NCI-H345 treated with DMSO at 0.1 percent for 48 hours (cell line): Measurements from ENCODE around the gene RNPS1.

Experiments used
- DNase-seq: peaks from one replicate; lab custom pipeline; 2025; ENCODE audit not compliant: unreplicated experiment; lab: John Stamatoyannopoulos, UW

RNPS1 gene

GRCh38 chr16:2236337-2237101 lies 31.4 kb downstream of the RNPS1 start, which contains the start of gene DNASE1L2:
DNASE1L2 (plus strand) TSS chr16:2236444; CDS start chr16:2236817, 373 bp downstream.
- DNase-seq = no peak

GRCh38 chr16:2235695-2236336 lies 32.1 kb downstream of the RNPS1 start:
- DNase-seq = no peak

GRCh38 chr16:2235234-2235651 lies 32.7 kb downstream of the RNPS1 start:
- no peak for DNase-seq

DNA sequence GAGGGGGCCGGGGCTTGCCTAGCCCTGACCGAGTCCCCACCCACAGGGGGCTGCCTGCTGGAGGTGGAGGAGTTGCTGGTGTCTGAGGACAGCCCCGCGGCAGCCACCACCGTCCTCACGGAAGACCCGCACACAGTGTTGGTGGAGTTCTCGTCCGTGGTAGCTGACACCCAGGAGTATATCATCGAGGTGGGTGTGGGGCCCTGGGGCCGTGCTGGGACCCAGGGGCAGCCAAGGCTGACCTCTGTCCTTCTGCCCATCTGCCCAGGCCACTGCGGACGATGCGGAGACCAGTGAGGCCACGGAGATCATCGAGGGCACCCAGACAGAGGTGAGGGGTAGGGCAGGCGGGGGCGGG lies 33.1 kb downstream of the RNPS1 start:
- DNase-seq = no peak

DNA sequence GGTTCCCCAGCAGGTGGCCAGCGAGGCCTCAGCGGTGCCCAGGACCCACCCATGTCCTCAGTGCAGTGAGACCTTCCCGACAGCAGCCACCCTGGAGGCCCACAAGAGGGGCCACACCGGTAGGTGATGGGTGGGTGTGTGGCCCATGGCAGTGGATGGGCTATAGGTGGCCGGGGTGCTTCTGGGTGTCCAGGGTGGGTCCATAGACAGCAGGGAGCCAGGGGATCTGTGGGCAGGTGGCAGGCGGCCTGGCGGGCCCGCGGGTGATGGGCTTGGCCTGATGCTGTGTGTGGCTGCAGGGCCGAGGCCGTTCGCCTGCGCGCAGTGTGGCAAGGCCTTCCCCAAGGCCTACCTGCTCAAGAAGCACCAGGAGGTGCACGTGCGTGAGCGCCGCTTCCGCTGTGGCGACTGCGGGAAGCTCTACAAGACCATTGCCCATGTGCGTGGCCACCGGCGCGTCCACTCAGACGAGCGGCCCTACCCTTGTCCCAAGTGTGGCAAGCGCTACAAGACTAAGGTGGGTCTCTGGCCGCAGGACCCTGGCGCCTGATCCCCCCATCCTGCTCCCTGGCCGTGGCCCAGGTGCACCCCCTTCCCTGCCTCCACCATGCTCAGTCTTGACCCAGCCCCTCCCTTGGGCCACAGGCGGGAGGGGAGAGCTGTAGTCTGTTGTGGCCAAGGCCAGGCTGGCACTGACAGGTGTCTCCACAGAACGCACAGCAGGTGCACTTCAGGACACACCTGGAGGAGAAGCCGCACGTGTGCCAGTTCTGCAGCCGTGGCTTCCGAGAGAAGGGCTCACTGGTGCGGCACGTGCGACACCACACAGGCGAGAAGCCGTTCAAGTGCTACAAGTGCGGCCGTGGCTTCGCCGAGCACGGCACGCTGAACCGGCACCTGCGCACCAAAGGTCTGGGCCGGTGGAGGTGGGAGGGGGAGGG lies 33.8 kb downstream of the RNPS1 start:
- no peak for DNase-seq

GRCh38 chr16:2233046-2233775 lies 34.7 kb downstream of the RNPS1 start:
- no peak for DNase-seq

DNA sequence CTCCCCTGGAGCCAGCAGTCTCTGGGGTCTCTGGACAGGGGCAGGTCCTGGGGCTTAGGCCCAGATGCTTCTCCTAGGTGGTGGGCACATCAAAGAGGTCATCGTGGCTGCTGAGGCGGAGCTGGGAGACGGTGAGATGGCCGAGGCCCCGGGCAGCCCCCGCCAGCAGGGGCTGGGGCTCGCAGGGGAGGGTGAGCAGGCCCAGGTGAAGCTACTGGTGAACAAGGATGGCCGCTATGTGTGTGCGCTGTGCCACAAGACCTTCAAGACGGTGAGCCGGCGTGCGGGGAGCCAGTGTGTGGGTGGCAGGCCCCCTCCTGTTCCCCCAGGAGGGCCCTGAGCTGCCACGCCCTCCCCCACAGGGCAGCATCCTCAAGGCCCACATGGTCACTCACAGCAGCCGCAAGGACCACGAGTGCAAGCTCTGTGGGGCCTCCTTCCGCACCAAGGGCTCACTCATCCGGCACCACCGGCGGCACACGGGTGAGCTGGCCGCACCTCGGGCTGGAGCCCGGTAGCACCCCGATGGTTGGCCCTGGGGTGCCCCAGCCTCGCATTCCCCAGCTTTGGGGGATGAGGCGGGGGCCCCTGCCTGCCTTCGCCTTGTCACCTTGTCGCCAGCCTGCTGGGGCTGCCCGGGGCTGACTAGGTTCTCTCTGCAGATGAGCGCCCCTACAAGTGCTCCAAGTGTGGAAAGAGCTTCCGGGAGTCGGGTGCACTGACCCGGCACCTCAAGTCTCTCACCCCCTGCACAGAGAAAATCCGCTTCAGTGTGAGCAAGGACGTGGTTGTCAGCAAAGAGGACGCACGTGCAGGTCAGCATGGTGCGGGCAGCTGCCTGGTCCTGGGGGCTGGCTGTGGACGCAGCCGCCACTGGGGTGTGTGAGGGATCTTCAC lies 35.6 kb downstream of the RNPS1 start:
- no peak for DNase-seq

DNA sequence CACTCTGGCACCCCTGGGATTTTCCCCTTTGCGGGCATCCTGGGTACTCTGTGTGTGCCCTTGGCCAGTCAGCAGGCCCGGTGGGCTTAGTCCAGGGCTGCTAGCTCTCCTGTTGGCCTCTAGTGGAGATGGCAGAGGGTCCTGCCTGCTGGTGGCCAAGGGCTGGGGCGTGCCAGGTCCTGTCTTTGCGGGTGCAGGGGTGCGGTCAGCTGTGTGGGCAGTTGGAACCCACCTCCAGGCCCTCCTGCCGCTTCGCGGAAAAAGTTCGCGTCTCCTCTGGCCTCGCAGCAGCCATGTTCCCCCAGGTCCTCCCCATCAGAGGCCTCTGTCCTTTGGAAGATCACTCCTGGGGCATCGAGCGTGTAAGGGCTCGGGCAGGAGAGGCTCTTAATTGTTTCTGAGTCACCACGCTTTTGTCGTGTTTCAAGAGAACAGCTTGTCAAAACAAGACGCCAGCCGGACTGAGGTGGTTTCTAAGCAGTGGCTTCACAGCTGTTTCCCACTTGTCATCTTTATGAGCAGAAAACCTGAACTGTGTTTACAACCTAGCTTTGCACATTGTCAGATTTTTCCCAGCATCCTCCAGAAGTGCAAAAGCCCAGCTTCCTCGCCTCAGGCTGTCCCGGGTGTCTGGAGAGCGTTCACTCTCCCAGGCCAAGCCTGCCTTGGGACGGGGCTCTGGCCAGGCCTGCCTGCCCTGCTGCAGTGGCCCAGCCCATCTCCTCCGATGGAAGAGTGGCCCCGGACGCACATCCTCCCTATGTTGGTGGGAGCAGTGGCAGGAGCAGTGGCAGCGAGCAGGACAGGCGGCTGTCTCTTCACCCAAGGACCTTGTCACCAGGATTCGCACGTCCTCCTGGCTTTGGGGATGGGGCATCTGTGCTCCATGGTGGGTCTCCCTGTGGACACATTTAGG lies 36.7 kb downstream of the RNPS1 start:
- DNase-seq = no peak

GRCh38 chr16:2230376-2230775 lies 37.5 kb downstream of the RNPS1 start:
- no peak for DNase-seq

DNA sequence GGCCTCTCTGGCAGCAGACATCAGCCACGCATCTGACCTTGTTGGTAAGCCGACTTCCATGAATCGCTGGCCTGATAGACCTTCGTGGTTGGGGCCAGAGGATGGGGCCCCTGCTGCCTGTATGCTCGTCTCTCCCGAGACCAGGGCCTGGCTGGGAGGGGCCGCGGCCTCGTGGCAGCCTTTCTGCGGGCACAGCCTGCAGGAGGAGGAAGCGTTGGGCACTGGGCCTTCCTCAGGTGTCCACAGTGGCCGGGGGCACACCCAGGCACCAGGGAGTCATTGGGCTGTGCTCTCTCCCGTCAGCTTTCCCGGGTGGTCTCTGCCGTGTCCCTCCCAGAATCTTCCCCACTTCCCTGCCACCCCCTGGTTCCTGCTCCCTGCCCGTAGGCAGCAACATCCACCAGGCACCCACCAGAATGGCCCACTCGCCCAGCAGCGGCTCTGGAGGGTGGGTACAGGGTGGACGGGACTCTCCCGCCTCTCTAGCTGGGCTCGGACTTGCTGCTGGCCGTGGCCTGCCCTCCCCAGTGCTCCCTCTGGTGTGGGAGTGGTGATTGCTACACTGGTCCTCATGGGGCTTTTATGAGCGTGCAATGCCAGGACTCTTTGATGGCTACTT lies 38.2 kb downstream of the RNPS1 start:
- DNase-seq = no peak

GRCh38 chr16:2229091-2229490 lies 38.8 kb downstream of the RNPS1 start:
- DNase-seq = no peak

DNA sequence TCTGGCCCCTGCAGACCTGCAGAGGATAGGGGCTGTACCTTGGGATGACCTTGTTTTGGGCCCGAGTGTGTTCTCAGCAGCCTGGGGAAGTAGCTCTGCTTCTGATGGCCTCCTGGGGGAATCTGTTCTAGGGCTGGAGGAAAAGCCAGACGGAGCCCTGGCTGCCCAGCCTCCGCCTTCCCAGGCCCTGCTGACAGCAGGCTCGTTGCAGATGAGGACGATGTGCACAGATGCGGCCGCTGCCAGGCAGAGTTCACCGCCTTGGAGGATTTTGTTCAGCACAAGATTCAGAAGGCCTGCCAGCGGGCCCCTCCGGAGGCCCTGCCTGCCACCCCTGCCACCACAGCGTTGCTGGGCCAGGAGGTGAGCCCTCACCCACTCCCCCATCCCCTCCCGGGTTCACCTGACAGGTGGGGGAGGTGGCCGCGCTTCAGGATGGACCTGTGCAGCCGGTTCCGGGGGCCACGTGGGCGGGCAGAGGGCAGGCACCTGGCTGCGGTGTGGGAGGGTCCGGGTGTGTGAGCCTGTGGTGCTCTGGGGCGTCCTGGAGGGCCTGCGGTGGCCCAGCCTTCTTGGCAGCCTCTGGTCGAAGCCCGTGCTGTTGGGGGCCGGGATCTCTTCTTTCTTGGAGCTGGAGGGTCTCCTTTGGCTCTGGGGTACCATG lies 39.6 kb downstream of the RNPS1 start:
- DNase-seq = no peak

DNA sequence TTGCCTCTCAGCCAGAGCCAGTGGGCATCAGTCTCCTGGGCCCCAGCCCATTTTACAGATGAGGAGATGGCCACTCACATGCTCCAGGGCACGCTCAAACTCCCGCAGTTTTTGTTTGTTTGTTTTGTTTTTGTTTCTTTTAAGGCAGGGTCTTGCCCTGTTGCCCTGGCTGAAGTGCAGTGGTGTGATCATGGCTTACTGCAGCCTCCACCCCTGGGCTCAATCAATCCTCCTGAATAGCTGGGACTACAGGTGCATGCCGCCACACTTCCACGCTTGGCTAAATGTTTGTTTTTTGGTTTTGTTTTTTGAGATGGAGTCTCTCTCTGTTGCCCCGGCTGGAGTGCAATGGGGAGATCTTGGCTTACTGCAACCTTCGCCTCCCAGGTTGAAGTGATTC lies 41.0 kb downstream of the RNPS1 start:
- no peak for DNase-seq

DNA sequence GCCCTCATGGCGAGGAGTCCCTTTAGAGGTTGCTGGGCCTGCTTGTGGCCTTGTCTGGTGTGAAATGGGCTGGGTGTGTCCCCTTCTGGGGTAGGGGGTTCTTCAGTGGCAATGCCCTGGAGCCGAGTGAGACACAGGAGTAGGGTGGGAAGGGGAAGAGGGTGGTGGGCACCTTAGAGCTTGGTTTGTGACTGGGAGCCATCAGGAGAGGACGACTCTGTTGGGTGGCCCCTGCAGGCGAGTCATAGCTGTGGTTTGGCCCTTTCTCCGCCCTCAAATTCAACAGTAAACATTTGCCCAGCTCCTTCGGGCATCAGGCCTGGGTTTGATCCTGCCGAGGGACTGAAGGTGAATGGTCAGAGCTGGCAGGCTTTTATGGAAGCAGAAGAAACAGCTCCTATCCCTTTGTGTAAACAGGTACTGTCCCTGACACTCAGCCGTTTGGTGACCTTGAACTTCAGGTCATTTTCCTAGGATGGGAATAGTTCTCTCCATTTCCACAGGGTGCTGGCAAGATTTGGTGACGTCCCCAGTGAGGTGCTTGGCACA lies 41.6 kb downstream of the RNPS1 start:
- no peak for DNase-seq

DNA sequence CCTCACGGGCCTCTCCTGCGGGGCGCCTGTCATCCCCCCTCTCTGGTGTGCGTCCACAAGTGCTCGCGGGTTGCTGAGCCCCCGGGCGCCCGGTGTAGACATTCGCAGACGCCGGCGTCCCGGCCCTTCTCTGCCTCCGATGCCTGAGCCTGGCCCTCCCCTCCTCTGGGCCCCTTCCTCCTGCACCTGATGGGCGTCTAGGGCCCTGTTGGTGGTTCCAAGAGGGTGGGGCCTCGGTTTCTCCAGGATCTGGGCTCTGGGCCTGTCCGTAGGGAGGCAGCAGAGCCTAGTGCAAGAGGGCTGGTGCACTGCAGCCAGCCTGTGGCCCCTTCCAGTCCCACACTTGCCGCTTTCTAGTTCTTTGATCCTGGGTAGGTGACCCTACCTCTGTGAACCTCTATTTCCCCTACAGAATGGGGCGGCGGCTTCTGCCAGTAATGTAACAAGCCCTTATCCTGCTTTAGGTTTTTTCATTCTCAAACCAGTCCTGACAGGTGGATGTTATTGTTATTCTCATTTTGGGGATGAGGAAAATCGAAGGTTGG lies 43.9 kb downstream of the RNPS1 start:
- no peak for DNase-seq

DNA sequence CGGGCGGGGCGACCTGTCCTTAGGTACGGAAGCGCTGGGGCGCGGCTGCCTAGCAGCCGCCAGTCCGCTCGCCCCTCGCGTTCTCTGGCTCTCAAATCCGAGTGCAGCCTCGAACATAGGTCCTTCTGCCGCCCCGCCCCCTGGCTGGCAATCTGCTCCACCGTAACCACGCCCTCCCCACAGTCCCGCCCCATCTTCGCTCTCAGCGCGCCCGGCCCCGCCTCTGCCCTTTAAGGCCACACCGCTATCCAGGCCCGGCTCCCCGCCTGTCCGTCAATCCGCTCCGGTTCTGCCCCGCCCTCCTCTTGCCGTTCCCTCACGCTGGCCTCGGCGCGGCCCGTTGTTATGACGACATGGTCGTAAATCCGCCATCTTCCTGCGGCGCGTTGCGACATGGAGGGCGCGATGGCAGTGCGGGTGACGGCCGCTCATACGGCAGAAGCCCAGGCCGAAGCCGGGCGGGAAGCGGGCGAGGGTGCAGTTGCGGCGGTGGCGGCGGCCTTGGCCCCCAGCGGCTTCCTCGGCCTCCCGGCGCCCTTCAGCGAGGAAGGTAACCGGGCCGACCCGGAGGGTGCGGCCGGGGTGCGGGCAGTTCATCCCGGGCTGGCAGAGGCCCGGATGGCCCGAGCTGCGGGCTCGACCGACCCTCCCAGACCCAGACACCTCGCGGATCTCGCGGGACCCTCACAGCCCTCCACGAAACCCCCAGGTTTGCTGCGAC lies 44.5 kb downstream of the RNPS1 start, which contains the start of gene E4F1:
Gene E4F1 (plus strand): TSS at position 371 of the 721 bp plus-strand sequence. CDS start 23 bp downstream, at position 394.
- peak; percentile 98 for DNase-seq

DNA sequence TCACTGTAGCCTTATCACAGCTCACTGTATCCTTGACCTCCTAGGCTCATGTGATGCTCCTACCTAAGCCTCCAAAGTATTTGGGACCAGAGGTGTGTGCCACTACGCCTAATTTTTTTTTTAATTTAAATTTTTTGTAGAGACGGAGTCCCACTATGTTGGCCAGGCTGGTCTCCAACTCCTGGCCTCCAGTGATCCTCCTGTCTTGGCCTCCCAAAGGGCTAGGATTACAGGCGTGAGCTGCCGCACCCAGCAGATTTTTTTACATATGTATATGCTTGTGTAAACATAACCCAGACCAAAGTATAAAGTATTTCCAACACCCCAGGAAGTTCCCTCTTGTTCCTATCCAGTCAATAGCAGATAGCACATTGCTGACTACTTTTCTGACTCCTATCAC lies 51.6 kb downstream of the RNPS1 start:
- DNase-seq = no peak
